H9 (cell line): ENCODE results near the gene LGALS3. TPM values are rescaled to one million over a fixed set of nuclear protein-coding genes. Genes with fewer than 3 reads are reported as not detected.

Experiments
- DNase-seq: peaks from one replicate; pipeline ENCODE4 v3.0.0-alpha.2; 2017
- H2AFZ ChIP-seq: one replicate; pipeline ENCODE4 v1.6.1; 2013; ENCODE audit warnings: mild to moderate bottlenecking, low read length, control low read depth, moderate library complexity
- H2AK5ac ChIP-seq: 2 replicates; pipeline ENCODE4 v1.6.1; 2013; ENCODE audit warnings: low read length, control low read depth, mixed read lengths; ENCODE audit not compliant: insufficient read length
- H2BK120ac ChIP-seq: one replicate; pipeline ENCODE4 v1.6.1; 2013; ENCODE audit warnings: low read depth, mild to moderate bottlenecking, low read length, control low read depth, inconsistent platforms; ENCODE audit not compliant: poor library complexity, severe bottlenecking
- H2BK12ac ChIP-seq: 2 replicates; pipeline ENCODE4 v1.6.1; 2013; ENCODE audit warnings: low read length, control low read depth, mixed read lengths, low read depth; ENCODE audit not compliant: insufficient read length
- H2BK15ac ChIP-seq: 2 replicates; pipeline ENCODE4 v1.6.1; 2013; ENCODE audit warnings: low read depth, low read length, control low read depth
- H2BK20ac ChIP-seq: one replicate; pipeline ENCODE4 v1.6.1; 2013; ENCODE audit warnings: low read depth, mild to moderate bottlenecking, low read length, control low read depth, inconsistent platforms; ENCODE audit not compliant: poor library complexity, severe bottlenecking
- H2BK5ac ChIP-seq: 2 replicates; pipeline ENCODE4 v1.6.1; 2013; ENCODE audit warnings: low read length, control low read depth, mixed read lengths; ENCODE audit not compliant: insufficient read length
- H3K14ac ChIP-seq: 2 replicates; pipeline ENCODE4 v1.6.1; 2013; ENCODE audit warnings: low read length, control low read depth; ENCODE audit not compliant: insufficient read depth
- H3K18ac ChIP-seq: 2 replicates; pipeline ENCODE4 v1.6.1; 2013; ENCODE audit warnings: low read depth, mild to moderate bottlenecking, mixed read lengths, low read length, control low read depth; ENCODE audit not compliant: insufficient read length
- H3K23ac ChIP-seq: 2 replicates; pipeline ENCODE4 v1.6.1; 2013; ENCODE audit warnings: low read length, control low read depth, mixed read lengths, low read depth; ENCODE audit not compliant: insufficient read length
- H3K23me2 ChIP-seq: 2 replicates; pipeline ENCODE4 v1.6.1; 2013; ENCODE audit warnings: low read depth, mild to moderate bottlenecking, mixed read lengths, low read length, control low read depth; ENCODE audit not compliant: insufficient read length, poor library complexity, severe bottlenecking
- H3K27ac ChIP-seq: 2 replicates; pipeline ENCODE4 v1.5.1; 2013; ENCODE audit warnings: low read length, control low read depth, mixed read lengths, low read depth; ENCODE audit not compliant: insufficient read length
- H3K27me3 ChIP-seq: 2 replicates; pipeline ENCODE4 v1.6.1; 2013; ENCODE audit warnings: low read length, control low read depth, inconsistent platforms; ENCODE audit not compliant: insufficient read depth
- H3K4ac ChIP-seq: 2 replicates; pipeline ENCODE4 v1.6.1; 2013; ENCODE audit warnings: low read depth, mild to moderate bottlenecking, control low read depth, inconsistent platforms, low read length, moderate library complexity
- H3K4me1 ChIP-seq: 2 replicates; pipeline ENCODE4 v1.6.1; 2013; ENCODE audit warnings: low read length, control low read depth, inconsistent platforms; ENCODE audit not compliant: insufficient read depth
- H3K4me2 ChIP-seq: 2 replicates; pipeline ENCODE4 v1.6.1; 2013; ENCODE audit warnings: low read length, control low read depth, mixed read lengths; ENCODE audit not compliant: insufficient read length, insufficient read depth
- H3K56ac ChIP-seq: 2 replicates; pipeline ENCODE4 v1.6.1; 2013; ENCODE audit warnings: low read depth, mild to moderate bottlenecking, mixed read lengths, low read length, control low read depth; ENCODE audit not compliant: insufficient read length
- H3K79me1 ChIP-seq: 2 replicates; pipeline ENCODE4 v1.6.1; 2013; ENCODE audit warnings: low read depth, mild to moderate bottlenecking, moderate library complexity, low read length, control low read depth, inconsistent platforms; ENCODE audit not compliant: insufficient read depth, poor library complexity, severe bottlenecking
- H3K79me2 ChIP-seq: 2 replicates; pipeline ENCODE4 v1.6.1; 2013; ENCODE audit warnings: low read length, control low read depth, inconsistent platforms; ENCODE audit not compliant: insufficient read depth
- H3K9ac ChIP-seq: 2 replicates; pipeline ENCODE4 v1.6.1; 2013; ENCODE audit warnings: low read length, control low read depth, mixed read lengths; ENCODE audit not compliant: insufficient read length; ENCODE audit errors: extremely low read depth
- H3K9me3 ChIP-seq: one replicate; pipeline ENCODE4 v1.6.1; 2013; ENCODE audit warnings: low read depth, low read length, inconsistent platforms; ENCODE audit not compliant: control insufficient read depth
- H3T11ph ChIP-seq: one replicate; pipeline ENCODE4 v1.6.1; 2013; ENCODE audit warnings: mild to moderate bottlenecking, low read length, control low read depth, inconsistent platforms
- H4K20me1 ChIP-seq: one replicate; pipeline ENCODE4 v1.6.1; 2013; ENCODE audit not compliant: control insufficient read depth, insufficient read length, insufficient read depth
- H4K5ac ChIP-seq: 2 replicates; pipeline ENCODE4 v1.6.1; 2013; ENCODE audit warnings: low read depth, mild to moderate bottlenecking, mixed read lengths, low read length, control low read depth; ENCODE audit not compliant: insufficient read length
- H4K8ac ChIP-seq: replicated peaks from 2 replicates; pipeline ENCODE4 v1.6.1; 2013; ENCODE audit warnings: low read length, control low read depth, mixed read lengths, low read depth; ENCODE audit not compliant: insufficient read length
- H4K91ac ChIP-seq: 2 replicates; pipeline ENCODE4 v1.6.1; 2013; ENCODE audit warnings: low read depth, mild to moderate bottlenecking, moderate library complexity, mixed read lengths, low read length, control low read depth; ENCODE audit not compliant: insufficient read length
- H3K27ac Mint-ChIP-seq, 3 experiments: 2 replicates in 2 of 3; 3 replicates in 1 of 3; pipeline ENCODE4 v1.8.0; 2020 to 2021; ENCODE audit warnings: mixed read lengths in 3 of 3, mild to moderate bottlenecking in 1 of 3, moderate library complexity in 1 of 3
- H3K27me3 Mint-ChIP-seq: 2 replicates; pipeline ENCODE4 v1.8.0; 2021; ENCODE audit warnings: low read depth, mild to moderate bottlenecking, moderate library complexity, mixed read lengths
- H3K36me3 Mint-ChIP-seq, 3 experiments: 2 replicates in 2 of 3; 3 replicates in 1 of 3; pipeline ENCODE4 v1.8.0; 2020 to 2021; ENCODE audit warnings: low read depth in 3 of 3, mixed read lengths in 3 of 3; ENCODE audit not compliant: insufficient read depth in 1 of 3
- H3K4me1 Mint-ChIP-seq, 2 experiments: 2 replicates each; pipeline ENCODE4 v1.8.0; 2020; ENCODE audit warnings: mixed read lengths in 2 of 2
- H3K4me3 Mint-ChIP-seq, 2 experiments: 2 replicates in 1 of 2; 3 replicates in 1 of 2; pipeline ENCODE4 v1.8.0; 2020 to 2021; ENCODE audit warnings: mild to moderate bottlenecking in 2 of 2, mixed read lengths in 2 of 2, moderate library complexity in 1 of 2
- H3K9me3 Mint-ChIP-seq, 2 experiments: 2 replicates in 1 of 2; 3 replicates in 1 of 2; pipeline ENCODE4 v1.8.0; 2020; ENCODE audit warnings: mild to moderate bottlenecking in 2 of 2, mixed read lengths in 2 of 2, moderate library complexity in 1 of 2
- CTCF ChIP-seq: fragments of 200-600 bp; sonication (generic); conservative IDR thresholded peaks from 3 replicates; pipeline ENCODE4 v1.8.0; 2021; ENCODE audit warnings: antibody characterized with exemption, mild to moderate bottlenecking
- whole genome bisulfite sequencing: extraction: QIAGEN DNeasy Blood & Tissue Kit; methylation state at CpG from one replicate; pipeline ENCODE4 v1.1.7; 2013; ENCODE audit warnings: missing lambda C conversion rate, low lambda C conversion rate, mixed read lengths; ENCODE audit not compliant: insufficient read length; ENCODE audit errors: extremely low coverage; 5-methylcytosine and 5-hydroxymethylcytosine counted together
- total RNA-seq: library from RNA; stranded (reverse); gene quantifications from 2 replicates; pipeline ENCODE4 v1.2.1, GENCODE V29; 2021

LGALS3 gene
- total RNA-seq, 1 experiment from 2014 or later, result 4.0 TPM

GRCh38 chr14:55124774-55125386 lies 4.2 kb upstream of the LGALS3 start:
- Histone ChIP-seq H3K18ac (no peak overlapping the region), H3K27ac (no peak overlapping the region), H2BK15ac (no peak overlapping the region), H3K9ac (no peak overlapping the region), H3T11ph (no peak overlapping the region), H2BK120ac (no peak overlapping the region), H2BK5ac (no peak overlapping the region), H2AFZ (no peak overlapping the region), H3K4me1 (no peaks in the 10 kb centered on the region), H3K4ac (no peak overlapping the region), H3K56ac (no peak overlapping the region), H2BK20ac (no peak overlapping the region), H3K79me2 (no peaks in the 10 kb centered on the region), H4K5ac (no peak overlapping the region), H3K27me3 (peaks cover 2% of the 10 kb centered on the region; the same call in 1 of the 2 replicates), H4K20me1 (no peaks in the 10 kb centered on the region), H4K91ac (no peak overlapping the region), H3K23ac (no peak overlapping the region), H3K23me2 (peaks cover 8% of the 10 kb centered on the region), H3K4me2 (no peak overlapping the region), H2AK5ac (no peak overlapping the region), H3K9me3 (no peaks in the 10 kb centered on the region), H3K79me1 (no peaks in the 10 kb centered on the region), H3K14ac (no peak overlapping the region), H2BK12ac (no peak overlapping the region), H4K8ac (no peak overlapping the region)
- H3K4me3 Mint-ChIP-seq, result no peak overlapping the region
- H3K36me3 Mint-ChIP-seq, result no peaks in the 10 kb centered on the region; a peak in 1 of 7 replicates
- no peaks in the 10 kb centered on the region for H3K9me3 Mint-ChIP-seq
- TF ChIP-seq CTCF, result no peak
- peaks cover 52% of the 10 kb centered on the region for H3K27me3 Mint-ChIP-seq
- H3K4me1 Mint-ChIP-seq, result peaks cover 12 to 14% of the 10 kb centered on the region in 2 experiments
- WGBS, result no CpG with 5 or more reads among the region's 8 CpGs
- DNase-seq, result no peak
- no peak overlapping the region; a peak in 1 of 7 replicates for H3K27ac Mint-ChIP-seq
